NCI-H1105 (cell line): ENCODE measurements around the gene MAMSTR.
"Not testable (repeated sequence)": the region's sequence is repeated elsewhere in the genome, so short reads cannot be mapped to it uniquely, and the experiment has no call there.

Experiments used
- DNase-seq: peaks from one replicate; lab custom pipeline; 2025; lab: John Stamatoyannopoulos, UW

MAMSTR gene

GRCh38 chr19:48719263-48720171, at the start of gene MAMSTR:
Gene MAMSTR (minus strand): TSS chr19:48719725. CDS start chr19:48719031, 694 bp downstream.
- no peak for DNase-seq

GRCh38 chr19:48768994-48769713, 49.6 kb upstream of the MAMSTR start:
- no peak for DNase-seq

- not testable (repeated sequence) for DNase-seq
These were observed 48.7 kb upstream of the MAMSTR start for GRCh38 chr19:48768171-48768753.

- DNase-seq: not testable (repeated sequence)
These were observed 46.3 kb upstream of the MAMSTR start for GRCh38 chr19:48765816-48766215.

DNA sequence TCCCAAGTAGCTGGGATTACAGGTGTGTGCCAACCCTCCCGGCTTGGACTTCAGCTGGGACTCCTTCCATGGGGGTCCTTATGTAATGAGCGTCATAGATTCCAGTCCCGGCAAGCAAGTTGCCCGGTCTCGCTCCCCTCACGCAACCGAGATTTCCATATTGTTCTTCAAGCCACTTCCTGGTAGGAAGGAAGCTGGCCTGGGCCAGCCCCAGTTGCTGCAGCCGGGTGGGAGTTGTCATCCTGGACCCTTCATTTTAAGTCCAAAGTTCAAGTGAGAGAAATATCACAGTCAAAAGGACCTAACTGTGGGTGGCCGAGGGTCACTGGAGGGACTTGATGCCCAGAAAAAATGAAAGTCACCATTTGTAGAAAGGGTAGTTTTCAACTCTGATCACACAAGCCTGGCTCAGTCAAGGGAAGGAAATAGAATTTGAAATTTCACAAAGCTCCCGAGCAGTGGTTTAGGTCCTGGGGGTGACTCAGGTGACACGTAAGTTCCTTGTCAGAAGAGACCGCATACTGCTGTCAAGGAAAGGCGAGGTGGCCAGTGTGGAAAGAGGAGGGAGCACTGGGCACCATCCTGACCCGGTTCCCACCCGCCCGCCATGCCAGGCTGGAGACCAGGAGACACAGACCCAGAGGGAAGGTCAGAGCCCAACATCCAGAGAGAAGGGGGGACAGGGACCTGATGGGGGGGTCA, 41.1 kb upstream of the MAMSTR start:
- no peak for DNase-seq

DNA sequence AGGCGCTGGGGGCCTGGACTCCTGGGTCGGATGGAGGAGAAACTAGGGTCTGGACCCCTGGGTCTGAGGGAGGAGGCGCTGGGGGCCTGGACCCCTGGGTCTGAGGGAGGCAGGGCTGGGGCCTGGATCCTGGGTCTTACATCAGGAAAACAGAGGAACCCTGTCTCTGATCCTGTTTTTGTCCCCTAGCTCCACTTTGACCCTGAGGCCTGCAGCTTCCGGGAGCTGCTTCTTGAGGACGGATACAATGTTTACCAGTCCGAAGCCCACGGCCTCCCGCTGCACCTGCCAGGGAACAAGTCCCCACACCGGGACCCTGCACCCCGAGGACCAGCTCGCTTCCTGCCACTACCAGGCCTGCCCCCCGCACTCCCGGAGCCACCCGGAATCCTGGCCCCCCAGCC, 38.2 kb upstream of the MAMSTR start:
- no peak for DNase-seq

GRCh38 chr19:48757089-48757675, 37.7 kb upstream of the MAMSTR start:
- DNase-seq: no peak

- no peak for DNase-seq
These were observed 37.2 kb upstream of the MAMSTR start for GRCh38 chr19:48756686-48757085.

DNA sequence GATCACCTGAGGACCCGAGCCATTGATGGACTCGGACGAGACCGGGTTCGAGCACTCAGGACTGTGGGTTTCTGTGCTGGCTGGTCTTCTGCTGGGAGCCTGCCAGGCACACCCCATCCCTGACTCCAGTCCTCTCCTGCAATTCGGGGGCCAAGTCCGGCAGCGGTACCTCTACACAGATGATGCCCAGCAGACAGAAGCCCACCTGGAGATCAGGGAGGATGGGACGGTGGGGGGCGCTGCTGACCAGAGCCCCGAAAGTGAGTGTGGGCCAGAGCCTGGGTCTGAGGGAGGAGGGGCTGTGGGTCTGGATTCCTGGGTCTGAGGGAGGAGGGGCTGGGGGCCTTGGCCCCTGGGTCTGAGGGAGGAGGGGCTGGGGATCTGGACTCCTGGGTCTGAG, 36.7 kb upstream of the MAMSTR start:
- no peak for DNase-seq

- no peak for DNase-seq
These were observed 36.3 kb upstream of the MAMSTR start for GRCh38 chr19:48755787-48756186.

DNA sequence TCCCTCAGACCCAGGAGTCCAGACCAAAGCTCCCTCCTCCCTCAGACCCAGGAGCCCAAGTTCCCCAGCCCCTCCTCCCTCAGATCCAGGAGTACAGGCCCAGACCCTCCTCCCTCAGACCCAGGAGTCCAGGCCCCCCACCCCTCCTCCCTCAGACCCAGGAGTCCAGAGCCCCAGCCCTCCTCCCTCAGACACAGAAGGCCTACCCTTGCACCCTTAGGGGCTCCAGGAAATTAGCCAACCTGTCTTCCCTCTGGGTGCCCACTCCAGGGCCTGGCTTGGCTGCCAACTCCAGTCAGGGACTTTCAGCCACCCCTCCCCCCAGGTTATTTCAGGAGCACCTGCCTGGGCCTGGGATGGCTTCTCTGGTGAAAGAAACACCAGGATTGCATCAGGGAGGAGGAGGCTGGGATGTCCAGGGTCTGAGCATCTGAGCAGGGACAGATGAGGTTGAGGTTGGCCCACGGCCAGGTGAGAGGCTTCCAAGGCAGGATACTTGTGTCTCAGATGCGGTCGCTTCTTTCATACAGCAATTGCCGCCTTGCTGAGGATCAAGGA, 35.6 kb upstream of the MAMSTR start, which contains the start of gene FGF21:
Gene FGF21 (plus strand): TSS at position 441 of the 558 bp plus-strand sequence. CDS start 713 bp downstream, outside the sequence.
- no peak for DNase-seq

GRCh38 chr19:48752496-48753365, 33.2 kb upstream of the MAMSTR start, which contains the start of gene FUT1:
Gene FUT1 (minus strand): TSS chr19:48752641. CDS start chr19:48751281, 1,360 bp downstream.
- DNase-seq: peak; percentile 97

DNA sequence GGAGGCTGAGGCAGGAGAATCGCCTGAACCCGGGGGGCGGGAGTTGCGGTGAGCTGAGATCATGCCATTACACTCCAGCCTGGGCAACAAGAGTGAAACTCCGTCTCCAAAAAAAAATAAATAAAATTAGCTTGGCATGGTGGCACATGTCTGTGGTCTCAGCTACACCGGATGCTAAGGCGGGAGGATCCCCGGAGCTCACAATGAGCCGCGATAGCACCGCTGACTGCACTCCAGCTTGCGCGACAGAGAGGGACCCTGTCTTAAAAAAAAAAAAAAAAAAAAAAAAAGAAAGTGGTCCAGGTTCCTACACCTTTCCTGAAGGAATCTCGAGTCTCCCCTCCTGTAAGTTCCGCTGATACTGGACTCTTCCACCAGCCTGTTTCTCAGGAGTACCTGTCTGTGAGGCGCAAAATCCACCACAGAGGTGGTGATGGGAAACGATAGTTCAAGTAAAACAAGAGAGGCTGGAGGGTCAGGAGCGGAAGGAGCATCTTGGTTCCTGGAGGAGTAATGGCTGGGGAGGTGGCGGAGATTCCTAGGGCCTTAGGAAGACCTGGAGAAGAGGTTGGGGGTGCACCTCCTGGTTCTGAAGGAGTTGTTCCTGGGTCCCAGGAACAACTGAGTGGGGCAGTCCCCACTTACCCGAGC, 32.4 kb upstream of the MAMSTR start:
- DNase-seq: no peak

DNA sequence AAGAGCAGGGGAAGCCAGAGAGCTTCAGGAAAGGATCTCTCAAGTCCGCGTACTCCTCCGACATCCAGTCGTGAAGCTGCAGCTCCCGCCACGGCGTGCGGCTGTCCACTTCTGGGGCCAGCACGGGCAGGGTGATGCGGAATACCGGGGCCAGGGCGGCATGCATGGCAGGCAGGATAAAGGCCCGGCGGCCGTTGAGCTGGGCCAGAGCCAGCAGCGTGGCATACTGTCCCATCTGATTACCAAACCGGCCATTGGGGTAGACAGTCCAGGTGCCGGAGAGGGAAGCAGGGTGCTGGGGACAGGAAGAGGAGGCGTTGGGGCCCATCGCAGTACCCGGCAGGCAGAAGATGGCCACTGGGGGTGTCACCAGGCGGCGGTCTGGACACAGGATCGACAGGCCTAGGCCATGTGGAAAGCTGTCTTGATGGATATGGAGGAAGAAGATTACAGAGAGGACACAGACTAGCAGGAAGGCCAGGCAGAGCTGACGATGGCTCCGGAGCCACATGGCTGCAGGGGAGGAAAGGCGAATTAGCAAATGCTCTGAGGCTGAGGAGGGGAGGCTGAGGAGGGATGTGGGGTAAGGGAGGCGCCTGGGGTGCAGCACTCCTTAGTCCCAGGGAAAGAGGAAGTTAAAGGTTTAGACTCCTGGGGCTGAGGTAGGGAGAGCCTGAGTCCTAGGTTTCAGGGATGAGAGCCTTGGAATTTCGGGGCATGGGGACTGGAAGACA, 31.4 kb upstream of the MAMSTR start:
- DNase-seq: no peak

GRCh38 chr19:48750351-48750750, 30.8 kb upstream of the MAMSTR start:
- no peak for DNase-seq

- DNase-seq: no peak
These were observed 30.2 kb upstream of the MAMSTR start for GRCh38 chr19:48749571-48750198.

GRCh38 chr19:48746738-48747575, 27.4 kb upstream of the MAMSTR start, which contains the start of gene IZUMO1:
Gene IZUMO1 (minus strand): TSS chr19:48746909. CDS start chr19:48745859, 1,050 bp downstream.
- no peak for DNase-seq
